HepG2 (cell line): ENCODE measurements around the gene LTV1. TPM values are rescaled to one million over a fixed set of nuclear protein-coding genes. Genes with fewer than 3 reads are reported as not detected.
"Not testable (repeated sequence)": the region's sequence is repeated elsewhere in the genome, so short reads cannot be mapped to it uniquely, and the experiment has no call there.

ENCODE experiments used
- AHDC1 ChIP-seq: sonication (generic); formaldehyde crosslinking; IDR thresholded peaks from 2 replicates; pipeline ENCODE4 v1.5.1; 2020; ENCODE audit warnings: mild to moderate bottlenecking, missing genetic modification reagents, borderline replicate concordance
- CEBPB ChIP-seq: IDR thresholded peaks from 2 replicates; pipeline ENCODE4 v1.6.1; 2011; ENCODE audit warnings: low read depth, low read length, improper control_type of control experiment, borderline replicate concordance
- CEBPG ChIP-seq: IDR thresholded peaks from 2 replicates; pipeline ENCODE4 v1.6.1; 2016
- FOXP1 ChIP-seq, 2 experiments: fragments of 450-650 bp in 1 of 2; IDR thresholded peaks; 2 replicates each; pipeline ENCODE4 v1.6.1; 2017 to 2018; ENCODE audit warnings: antibody characterized with exemption in 1 of 2
- GATAD2A ChIP-seq: IDR thresholded peaks from 2 replicates; pipeline ENCODE4 v1.6.1; 2016
- SAP130 ChIP-seq: IDR thresholded peaks from 2 replicates; pipeline ENCODE4 v1.6.1; 2016; ENCODE audit warnings: low read depth
- SOX13 ChIP-seq, 3 experiments: fragments of 450-650 bp in 1 of 3; sonication (generic) in 1 of 3; formaldehyde crosslinking in 1 of 3; IDR thresholded peaks in 2 of 3; conservative IDR thresholded peaks in 1 of 3; 2 replicates each; pipeline versions ENCODE4 v1.5.0 to v1.6.1; 2016 to 2020; ENCODE audit warnings: antibody characterized with exemption in 1 of 3, mild to moderate bottlenecking in 1 of 3, missing compliant biosample characterization in 1 of 3, missing genetic modification reagents in 1 of 3, moderate library complexity in 1 of 3
- THAP11 ChIP-seq: IDR thresholded peaks from 2 replicates; pipeline ENCODE4 v1.6.1; 2016; ENCODE audit warnings: missing biosample characterization, missing genetic modification reagents
- ZNF331 ChIP-seq: sonication (generic); formaldehyde crosslinking; IDR thresholded peaks from 2 replicates; pipeline ENCODE4 v1.4.0; 2020; ENCODE audit warnings: missing genetic modification reagents
- ZNF644 ChIP-seq: IDR thresholded peaks from 2 replicates; pipeline ENCODE4 v1.6.1; 2016; ENCODE audit warnings: low read depth
- polyA plus RNA-seq, 8 experiments: library from polyadenylated mRNA; depleted of rRNA in 3 of 8; stranded (reverse) in 7 of 8; unstranded in 1 of 8; fragments of >200 nt; fragmentation: Illumina TruSeq in 4 of 8; extraction: Trizol in 4 of 8; gene quantifications; 2 replicates each; pipeline versions ENCODE4 v1.2.1 to v1.2.3, GENCODE V29; 2011 to 2016; ENCODE audit warnings: low read depth in 4 of 8, missing spikeins in 1 of 8, mixed read lengths in 1 of 8; ENCODE audit not compliant: insufficient read depth in 1 of 8
- total RNA-seq, 5 experiments: library from RNA; depleted of rRNA; stranded (reverse); fragments of >200 nt; fragmentation: Illumina TruSeq; extraction: Trizol; gene quantifications; 2 replicates each; pipeline ENCODE4 v1.2.3, GENCODE V29; 2016; ENCODE audit warnings: low read depth in 1 of 5
- TF ChIP-seq, protein P1 (sequence below): sonication (generic); formaldehyde crosslinking; conservative IDR thresholded peaks from 2 replicates; pipeline ENCODE4 v1.4.0; 2020; ENCODE audit warnings: mild to moderate bottlenecking, missing genetic modification reagents, moderate library complexity

The LTV1 gene
- total and polyA plus RNA-seq, 2 of the 13 experiments (the other 11 are each of a cell fraction or from before 2014, with no cell fraction given), result 21.1 to 85.8 TPM

GRCh38 chr6:143855057-143855456 lies 11.9 kb downstream of the LTV1 start (continued):
- 0 out of 2 replicates have a peak, but pooled peaks have one; percentile 10 for TF ChIP-seq SAP130 (CRISPR knock-in tag)
- TF ChIP-seq CEBPB, result peak; percentile 72; the same call in 1 of the 2 replicates
- peak; percentile 72 for TF ChIP-seq CEBPG (CRISPR knock-in tag)
- 0 out of 2 replicates have a peak, but pooled peaks have one; percentile 24 for TF ChIP-seq ZNF331 (CRISPR knock-in tag)
- not testable (repeated sequence) for TF ChIP-seq FOXP1 (IDR thresholded peaks at IDR 0.05)
- TF ChIP-seq FOXP1 (CRISPR knock-in tag; IDR thresholded peaks at IDR 0.05), result peak; percentile 61
- 0 out of 2 replicates have a peak, but pooled peaks have one; percentile 22 for TF ChIP-seq THAP11 (CRISPR knock-in tag)
- TF ChIP-seq SOX13 (IDR thresholded peaks at IDR 0.05), result peak; percentile 76; the same call in 1 of the 2 replicates
- peak in 1 of 2 experiments; percentile 96; a peak in 2 of 4 replicates for TF ChIP-seq SOX13 (CRISPR knock-in tag; conservative IDR thresholded peaks at IDR 0.05 in 1 of 2, IDR thresholded peaks at IDR 0.05 in 1 of 2)
- TF ChIP-seq AHDC1 (CRISPR knock-in tag), result 0 out of 2 replicates have a peak, but pooled peaks have one; percentile 17
- peak; percentile 20; the same call in 1 of the 2 replicates for TF ChIP-seq ZNF644 (CRISPR knock-in tag)
- TF ChIP-seq, protein P1, sequence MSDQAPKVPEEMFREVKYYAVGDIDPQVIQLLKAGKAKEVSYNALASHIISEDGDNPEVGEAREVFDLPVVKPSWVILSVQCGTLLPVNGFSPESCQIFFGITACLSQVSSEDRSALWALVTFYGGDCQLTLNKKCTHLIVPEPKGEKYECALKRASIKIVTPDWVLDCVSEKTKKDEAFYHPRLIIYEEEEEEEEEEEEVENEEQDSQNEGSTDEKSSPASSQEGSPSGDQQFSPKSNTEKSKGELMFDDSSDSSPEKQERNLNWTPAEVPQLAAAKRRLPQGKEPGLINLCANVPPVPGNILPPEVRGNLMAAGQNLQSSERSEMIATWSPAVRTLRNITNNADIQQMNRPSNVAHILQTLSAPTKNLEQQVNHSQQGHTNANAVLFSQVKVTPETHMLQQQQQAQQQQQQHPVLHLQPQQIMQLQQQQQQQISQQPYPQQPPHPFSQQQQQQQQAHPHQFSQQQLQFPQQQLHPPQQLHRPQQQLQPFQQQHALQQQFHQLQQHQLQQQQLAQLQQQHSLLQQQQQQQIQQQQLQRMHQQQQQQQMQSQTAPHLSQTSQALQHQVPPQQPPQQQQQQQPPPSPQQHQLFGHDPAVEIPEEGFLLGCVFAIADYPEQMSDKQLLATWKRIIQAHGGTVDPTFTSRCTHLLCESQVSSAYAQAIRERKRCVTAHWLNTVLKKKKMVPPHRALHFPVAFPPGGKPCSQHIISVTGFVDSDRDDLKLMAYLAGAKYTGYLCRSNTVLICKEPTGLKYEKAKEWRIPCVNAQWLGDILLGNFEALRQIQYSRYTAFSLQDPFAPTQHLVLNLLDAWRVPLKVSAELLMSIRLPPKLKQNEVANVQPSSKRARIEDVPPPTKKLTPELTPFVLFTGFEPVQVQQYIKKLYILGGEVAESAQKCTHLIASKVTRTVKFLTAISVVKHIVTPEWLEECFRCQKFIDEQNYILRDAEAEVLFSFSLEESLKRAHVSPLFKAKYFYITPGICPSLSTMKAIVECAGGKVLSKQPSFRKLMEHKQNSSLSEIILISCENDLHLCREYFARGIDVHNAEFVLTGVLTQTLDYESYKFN (CRISPR knock-in tag), result 0 out of 2 replicates have a peak, but pooled peaks have one; percentile 21
- TF ChIP-seq GATAD2A (CRISPR knock-in tag), result peak; percentile 72
- TF ChIP-seq, all 625 proteins: peak for 21; not testable (repeated sequence) for 604
